Measurements from ENCODE around the gene PPP1R9A.
"Not testable (repeated sequence)": the region's sequence is repeated elsewhere in the genome, so short reads cannot be mapped to it uniquely, and the experiment has no call there.

PPP1R9A gene

DNA sequence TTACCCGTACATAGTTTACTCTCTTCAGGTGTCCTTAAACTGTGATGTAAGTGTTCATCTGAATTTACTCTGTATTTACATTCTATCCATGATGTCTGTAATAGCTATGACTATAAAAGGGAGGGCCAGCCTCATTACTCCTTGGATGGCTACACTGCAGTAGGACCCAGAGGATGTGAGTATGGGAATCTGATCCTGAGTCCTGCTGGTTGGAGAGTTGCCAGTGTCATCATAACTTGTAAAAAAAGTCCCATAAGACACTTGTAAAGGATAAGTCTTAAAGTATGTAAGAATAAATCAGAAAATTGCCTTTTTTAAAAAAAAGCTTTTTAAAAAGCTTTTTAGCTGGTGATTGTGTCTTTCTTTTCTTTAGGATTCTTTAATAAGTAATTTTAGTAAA is 95.4 kb downstream of the PPP1R9A start:
- no peak for DNase-seq (ENCODE audit: low spot score)
- Histone ChIP-seq H3K4me3 (no peak overlapping the region), H3K27ac (no peak overlapping the region)
- TF ChIP-seq, protein P1, sequence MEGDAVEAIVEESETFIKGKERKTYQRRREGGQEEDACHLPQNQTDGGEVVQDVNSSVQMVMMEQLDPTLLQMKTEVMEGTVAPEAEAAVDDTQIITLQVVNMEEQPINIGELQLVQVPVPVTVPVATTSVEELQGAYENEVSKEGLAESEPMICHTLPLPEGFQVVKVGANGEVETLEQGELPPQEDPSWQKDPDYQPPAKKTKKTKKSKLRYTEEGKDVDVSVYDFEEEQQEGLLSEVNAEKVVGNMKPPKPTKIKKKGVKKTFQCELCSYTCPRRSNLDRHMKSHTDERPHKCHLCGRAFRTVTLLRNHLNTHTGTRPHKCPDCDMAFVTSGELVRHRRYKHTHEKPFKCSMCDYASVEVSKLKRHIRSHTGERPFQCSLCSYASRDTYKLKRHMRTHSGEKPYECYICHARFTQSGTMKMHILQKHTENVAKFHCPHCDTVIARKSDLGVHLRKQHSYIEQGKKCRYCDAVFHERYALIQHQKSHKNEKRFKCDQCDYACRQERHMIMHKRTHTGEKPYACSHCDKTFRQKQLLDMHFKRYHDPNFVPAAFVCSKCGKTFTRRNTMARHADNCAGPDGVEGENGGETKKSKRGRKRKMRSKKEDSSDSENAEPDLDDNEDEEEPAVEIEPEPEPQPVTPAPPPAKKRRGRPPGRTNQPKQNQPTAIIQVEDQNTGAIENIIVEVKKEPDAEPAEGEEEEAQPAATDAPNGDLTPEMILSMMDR (IDR thresholded peaks at IDR 0.05): no peak

DNA sequence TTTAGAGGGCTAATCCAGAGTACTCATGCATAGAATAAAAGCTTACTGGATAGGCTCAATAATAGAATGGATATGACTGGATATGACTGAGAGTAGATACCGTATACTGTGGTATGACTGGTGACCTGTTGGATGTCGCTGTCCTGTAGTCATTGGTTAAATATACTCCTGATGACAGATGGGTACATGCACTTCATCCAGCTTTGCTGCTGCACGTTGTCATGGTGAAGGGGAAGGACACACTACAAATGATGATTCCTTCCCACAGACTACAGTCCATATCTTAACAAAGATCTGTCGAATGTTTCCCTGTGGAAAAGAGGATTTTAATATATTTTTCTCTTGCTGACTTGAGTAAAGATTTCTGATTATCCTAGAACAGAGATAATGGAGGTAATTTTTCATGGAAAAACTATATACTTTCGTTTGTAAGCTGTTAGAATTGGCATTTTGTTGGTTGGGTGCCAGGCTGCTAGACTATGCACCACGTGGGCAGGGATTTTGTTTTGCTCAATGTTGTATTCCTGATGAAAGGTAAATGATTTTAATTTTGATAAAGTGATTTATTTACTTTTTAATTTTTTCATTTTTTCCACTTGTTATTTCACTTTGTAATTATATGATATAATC is 97.3 kb downstream of the PPP1R9A start:
- no peak overlapping the region for H3K4me3 ChIP-seq
- TF ChIP-seq, protein P1 (IDR thresholded peaks at IDR 0.05): no peak
- no peak overlapping the region for H3K27ac ChIP-seq
- no peak for DNase-seq (ENCODE audit: low spot score)

DNA sequence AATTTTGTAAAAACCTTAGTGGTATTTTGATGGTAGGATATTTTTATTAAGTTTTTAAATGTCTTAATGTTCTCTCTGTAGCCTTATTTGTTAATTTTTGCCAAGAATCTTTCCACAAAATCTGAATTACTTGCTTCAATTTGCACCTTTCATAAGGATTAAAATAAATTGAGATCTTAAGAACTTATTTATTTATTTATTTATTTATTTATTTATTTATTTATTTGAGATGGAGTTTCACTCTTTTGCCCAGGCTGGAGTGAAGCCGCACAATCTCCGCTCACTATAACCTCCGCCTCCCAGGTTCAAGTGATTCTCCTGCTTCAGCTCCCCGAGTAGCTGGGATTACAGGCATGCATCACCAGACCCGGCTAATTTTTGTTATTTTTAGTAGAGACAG is 98.6 kb downstream of the PPP1R9A start:
- Histone ChIP-seq H3K4me3 (no peak overlapping the region), H3K27ac (no peak overlapping the region)
- TF ChIP-seq, protein P1 (IDR thresholded peaks at IDR 0.05): no peak
- DNase-seq (ENCODE audit: low spot score): no peak

DNA sequence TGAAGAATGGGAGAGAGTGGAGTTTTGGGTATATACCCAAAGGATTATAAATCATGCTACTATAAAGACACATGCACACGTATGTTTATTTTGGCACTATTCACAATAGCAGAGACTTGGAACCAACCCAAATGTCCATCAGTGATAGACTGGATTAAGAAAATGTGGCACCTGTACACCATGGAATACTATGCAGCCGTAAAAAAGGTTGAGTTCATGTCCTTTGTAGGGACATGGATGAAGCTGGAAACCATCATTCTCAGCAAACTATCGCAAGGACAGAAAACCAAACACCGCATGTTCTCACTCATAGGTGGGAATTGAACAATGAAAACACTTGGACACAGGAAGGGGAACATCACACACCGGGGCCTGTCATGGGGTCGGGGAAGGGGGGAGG is 101.4 kb downstream of the PPP1R9A start:
- not testable (repeated sequence) for H3K27ac ChIP-seq; DNase-seq (ENCODE audit: low spot score); H3K4me3 ChIP-seq

DNA sequence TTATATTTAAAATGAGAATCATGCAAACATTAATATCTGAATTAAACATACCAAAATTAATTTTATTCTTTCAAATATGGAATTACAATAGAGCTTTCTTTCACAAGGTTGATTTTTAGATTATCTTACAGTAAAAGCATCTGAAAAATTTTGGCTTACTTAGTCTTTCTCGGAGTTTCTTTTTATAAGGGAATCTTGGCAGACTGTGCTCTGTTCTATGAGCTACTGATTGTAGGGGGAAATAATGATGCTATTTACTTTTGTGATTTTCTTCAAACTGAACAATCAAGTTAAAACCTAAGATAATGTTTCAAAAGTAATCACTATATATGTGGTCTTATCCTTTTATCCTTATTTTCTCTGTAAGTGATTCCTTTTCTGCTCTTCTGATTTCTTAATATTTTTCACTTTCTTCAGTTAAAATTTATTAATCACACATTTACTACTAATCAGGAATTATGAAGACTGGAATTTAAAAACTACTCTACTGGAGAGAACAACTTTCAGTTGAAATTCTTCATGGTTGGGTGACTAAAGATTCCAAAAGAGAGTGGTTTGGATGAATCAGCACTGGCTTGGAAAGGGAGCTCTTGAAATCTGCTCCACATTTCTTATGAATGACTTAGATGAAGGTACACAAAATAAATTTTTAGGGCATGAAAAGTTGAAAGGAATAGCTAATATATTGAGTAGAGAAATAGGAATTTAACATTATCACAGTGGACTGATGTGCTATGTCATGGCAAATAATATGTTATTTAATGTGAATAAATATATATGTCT is 103.9 kb downstream of the PPP1R9A start:
- DNase-seq (ENCODE audit: low spot score): no peak
- no peak overlapping the region for H3K4me3 ChIP-seq
- no peak overlapping the region for H3K27ac ChIP-seq
- TF ChIP-seq, protein P1 (IDR thresholded peaks at IDR 0.05): no peak

DNA sequence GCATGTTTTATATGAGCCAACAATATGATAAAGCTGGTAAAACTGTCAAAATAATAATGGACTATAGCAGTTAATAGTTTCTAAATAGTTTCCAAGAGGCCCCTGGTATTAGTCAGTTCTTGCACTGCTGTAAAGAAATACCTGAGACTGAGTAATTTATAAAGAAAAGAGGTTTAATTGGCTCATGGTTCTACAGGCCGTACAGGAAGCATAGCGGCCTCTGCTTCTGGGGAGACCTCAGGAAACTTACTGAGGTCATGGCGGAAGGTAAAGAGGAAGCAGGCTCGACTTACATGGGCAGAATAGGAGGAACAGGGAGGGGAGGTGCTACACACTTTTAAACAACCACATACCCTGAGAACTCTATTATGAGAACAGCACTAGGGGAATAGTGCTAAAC is 104.6 kb downstream of the PPP1R9A start:
- no peak overlapping the region for H3K4me3 ChIP-seq
- TF ChIP-seq, protein P1 (IDR thresholded peaks at IDR 0.05): no peak
- DNase-seq (ENCODE audit: low spot score): no peak
- no peak overlapping the region for H3K27ac ChIP-seq

DNA sequence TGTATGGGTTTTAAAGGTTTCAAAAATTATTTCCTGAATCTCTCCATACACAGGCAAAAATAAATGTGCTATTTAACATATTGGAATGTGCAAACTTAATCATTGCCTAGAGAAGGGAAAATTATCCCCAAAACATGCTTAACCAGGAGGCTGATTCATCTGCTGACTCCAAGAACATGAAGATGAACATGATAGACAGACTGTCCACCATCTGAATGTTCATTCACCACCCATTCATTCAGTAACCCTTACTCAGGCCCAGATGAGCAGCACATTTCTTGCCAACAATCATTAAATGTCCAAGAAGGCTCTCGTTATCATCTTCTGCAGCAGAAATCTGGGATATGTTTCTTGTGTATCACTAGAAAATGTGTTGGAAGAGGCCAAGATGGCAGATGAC is 110.6 kb downstream of the PPP1R9A start:
- no peak overlapping the region for H3K4me3 ChIP-seq
- TF ChIP-seq, protein P1 (IDR thresholded peaks at IDR 0.05): no peak
- no peak overlapping the region for H3K27ac ChIP-seq
- no peak for DNase-seq (ENCODE audit: low spot score)

Measured in coronary artery (tissue), 2 donors.